K562 (cell line): ENCODE data around the gene SH3GL3.

Experiments used
- EZH2 ChIP-seq: IDR thresholded peaks from 2 replicates; pipeline ENCODE4 v1.6.1; 2012; ENCODE audit warnings: low read depth, mild to moderate bottlenecking, inconsistent platforms, low read length, borderline replicate concordance
- FIP1L1 ChIP-seq: fragments of 200-400 bp; formaldehyde crosslinking; IDR thresholded peaks from 2 replicates; pipeline ENCODE4 v1.6.1; 2018; ENCODE audit warnings: mild to moderate bottlenecking, low read depth, low read length; ENCODE audit not compliant: poor library complexity, severe bottlenecking
- HMGN3 ChIP-seq: IDR thresholded peaks from 2 replicates; pipeline ENCODE4 v1.6.1; 2011; ENCODE audit warnings: borderline replicate concordance, low read depth, mild to moderate bottlenecking, mixed read lengths, low read length; ENCODE audit not compliant: insufficient read length; ENCODE audit errors: extremely low read depth
- MEF2A ChIP-seq: IDR thresholded peaks from 2 replicates; pipeline ENCODE4 v1.6.1; 2011; ENCODE audit warnings: low read depth, mild to moderate bottlenecking, low read length, moderate library complexity; ENCODE audit not compliant: control insufficient read depth
- NR2F6 ChIP-seq: fragments of 450-650 bp; formaldehyde crosslinking; IDR thresholded peaks from 2 replicates; pipeline ENCODE4 v1.4.0; 2020; ENCODE audit warnings: mild to moderate bottlenecking
- POLR2A ChIP-seq: fragments of 450-650 bp; conservative IDR thresholded peaks from 2 replicates; pipeline ENCODE4 v1.6.1; 2016
- POLR3G ChIP-seq: IDR thresholded peaks from 2 replicates; pipeline ENCODE4 v1.6.1; 2011; ENCODE audit not compliant: insufficient read length, insufficient replicate concordance; ENCODE audit errors: extremely low read depth
- TAF7 ChIP-seq: fragments of 450-650 bp; IDR thresholded peaks from 2 replicates; pipeline ENCODE4 v1.6.1; 2016; ENCODE audit warnings: missing genetic modification characterization, missing compliant biosample characterization
- TCF7 ChIP-seq: sonication (generic); IDR thresholded peaks from 2 replicates; pipeline ENCODE4 v1.6.1; 2016; ENCODE audit warnings: antibody characterized with exemption, borderline replicate concordance
- ZNF311 ChIP-seq: fragments of 250-450 bp; sonication (Bioruptor Pico); IDR thresholded peaks from 2 replicates; pipeline ENCODE4 v1.4.0; 2020; ENCODE audit warnings: mild to moderate bottlenecking, moderate library complexity
- ZNF561 ChIP-seq: fragments of 450-650 bp; formaldehyde crosslinking; conservative IDR thresholded peaks from 2 replicates; pipeline ENCODE4 v1.4.0; 2020; ENCODE audit warnings: mild to moderate bottlenecking, moderate library complexity
- TF ChIP-seq, protein P1 (sequence below), 3 experiments: IDR thresholded peaks in 2 of 3; conservative IDR thresholded peaks in 1 of 3; 2 replicates each; pipeline ENCODE4 v1.5.1; 2011 to 2012; ENCODE audit warnings: low read length in 3 of 3, mild to moderate bottlenecking in 3 of 3, control low read depth in 2 of 3, improper control_type of control experiment in 1 of 3, inconsistent platforms in 1 of 3, low read depth in 1 of 3, mixed read lengths in 1 of 3, moderate library complexity in 1 of 3; ENCODE audit not compliant: insufficient read depth in 2 of 3
- TF ChIP-seq, protein P2 (sequence below): fragments of 250-450 bp; sonication (Bioruptor Pico); IDR thresholded peaks from 2 replicates; pipeline ENCODE4 v1.5.0; 2020; ENCODE audit warnings: mild to moderate bottlenecking, borderline replicate concordance
- TF ChIP-seq, protein P3 (sequence below): fragments of 250-450 bp; sonication (Bioruptor Pico); IDR thresholded peaks from 2 replicates; pipeline ENCODE4 v1.8.0; 2021; ENCODE audit warnings: borderline replicate concordance, mild to moderate bottlenecking, moderate library complexity; ENCODE audit not compliant: poor library complexity, severe bottlenecking

DNA sequence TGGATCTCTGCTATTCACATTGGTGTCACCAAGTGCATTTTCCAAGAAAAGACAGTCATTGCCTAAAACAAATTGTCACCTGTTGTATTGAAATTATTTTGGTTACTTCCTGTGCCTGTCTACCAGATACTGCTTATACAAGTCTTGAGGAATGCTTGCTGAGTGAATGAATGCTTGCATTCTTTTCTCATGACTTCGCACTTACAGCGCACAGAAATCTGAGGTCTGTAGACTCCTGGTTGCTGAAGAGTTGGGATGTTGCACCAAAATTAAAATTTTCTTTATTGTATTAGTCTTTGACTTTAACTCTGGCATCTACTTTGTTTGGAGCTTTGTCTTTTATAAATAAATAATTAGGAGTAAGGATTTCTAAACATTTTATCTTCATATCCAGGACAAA lies 28.4 kb downstream of the SH3GL3 start:
- TF ChIP-seq ZNF561 (CRISPR knock-in tag) (no peak), POLR2A (no peak), ZNF311 (CRISPR knock-in tag) (no peak), FIP1L1 (no peak), MEF2A (no peak), TAF7 (tag) (no peak), HMGN3 (no peak), EZH2 (no peak), TCF7 (no peak), POLR3G (no peak), NR2F6 (CRISPR knock-in tag) (no peak)
- TF ChIP-seq, protein P1, sequence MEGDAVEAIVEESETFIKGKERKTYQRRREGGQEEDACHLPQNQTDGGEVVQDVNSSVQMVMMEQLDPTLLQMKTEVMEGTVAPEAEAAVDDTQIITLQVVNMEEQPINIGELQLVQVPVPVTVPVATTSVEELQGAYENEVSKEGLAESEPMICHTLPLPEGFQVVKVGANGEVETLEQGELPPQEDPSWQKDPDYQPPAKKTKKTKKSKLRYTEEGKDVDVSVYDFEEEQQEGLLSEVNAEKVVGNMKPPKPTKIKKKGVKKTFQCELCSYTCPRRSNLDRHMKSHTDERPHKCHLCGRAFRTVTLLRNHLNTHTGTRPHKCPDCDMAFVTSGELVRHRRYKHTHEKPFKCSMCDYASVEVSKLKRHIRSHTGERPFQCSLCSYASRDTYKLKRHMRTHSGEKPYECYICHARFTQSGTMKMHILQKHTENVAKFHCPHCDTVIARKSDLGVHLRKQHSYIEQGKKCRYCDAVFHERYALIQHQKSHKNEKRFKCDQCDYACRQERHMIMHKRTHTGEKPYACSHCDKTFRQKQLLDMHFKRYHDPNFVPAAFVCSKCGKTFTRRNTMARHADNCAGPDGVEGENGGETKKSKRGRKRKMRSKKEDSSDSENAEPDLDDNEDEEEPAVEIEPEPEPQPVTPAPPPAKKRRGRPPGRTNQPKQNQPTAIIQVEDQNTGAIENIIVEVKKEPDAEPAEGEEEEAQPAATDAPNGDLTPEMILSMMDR (IDR thresholded peaks at IDR 0.05 in 2 of 3, conservative IDR thresholded peaks at IDR 0.05 in 1 of 3; ENCODE audit: insufficient read depth in 2 of 3, low read depth in 1 of 3, low read length in 3 of 3) = no peak
- TF ChIP-seq, protein P2, sequence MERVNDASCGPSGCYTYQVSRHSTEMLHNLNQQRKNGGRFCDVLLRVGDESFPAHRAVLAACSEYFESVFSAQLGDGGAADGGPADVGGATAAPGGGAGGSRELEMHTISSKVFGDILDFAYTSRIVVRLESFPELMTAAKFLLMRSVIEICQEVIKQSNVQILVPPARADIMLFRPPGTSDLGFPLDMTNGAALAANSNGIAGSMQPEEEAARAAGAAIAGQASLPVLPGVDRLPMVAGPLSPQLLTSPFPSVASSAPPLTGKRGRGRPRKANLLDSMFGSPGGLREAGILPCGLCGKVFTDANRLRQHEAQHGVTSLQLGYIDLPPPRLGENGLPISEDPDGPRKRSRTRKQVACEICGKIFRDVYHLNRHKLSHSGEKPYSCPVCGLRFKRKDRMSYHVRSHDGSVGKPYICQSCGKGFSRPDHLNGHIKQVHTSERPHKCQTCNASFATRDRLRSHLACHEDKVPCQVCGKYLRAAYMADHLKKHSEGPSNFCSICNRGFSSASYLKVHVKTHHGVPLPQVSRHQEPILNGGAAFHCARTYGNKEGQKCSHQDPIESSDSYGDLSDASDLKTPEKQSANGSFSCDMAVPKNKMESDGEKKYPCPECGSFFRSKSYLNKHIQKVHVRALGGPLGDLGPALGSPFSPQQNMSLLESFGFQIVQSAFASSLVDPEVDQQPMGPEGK (CRISPR knock-in tag) = no peak
- TF ChIP-seq, protein P3, sequence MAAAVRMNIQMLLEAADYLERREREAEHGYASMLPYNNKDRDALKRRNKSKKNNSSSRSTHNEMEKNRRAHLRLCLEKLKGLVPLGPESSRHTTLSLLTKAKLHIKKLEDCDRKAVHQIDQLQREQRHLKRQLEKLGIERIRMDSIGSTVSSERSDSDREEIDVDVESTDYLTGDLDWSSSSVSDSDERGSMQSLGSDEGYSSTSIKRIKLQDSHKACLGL (CRISPR knock-in tag) = no peak
